H1 (cell line): Measurements from ENCODE around the gene CELA2A. TPM values are rescaled to one million over a fixed set of nuclear protein-coding genes. Genes with fewer than 3 reads are reported as not detected.
"Not testable (repeated sequence)": the region's sequence is repeated elsewhere in the genome, so short reads cannot be mapped to it uniquely, and the experiment has no call there.

Source experiments
- CTCF ChIA-PET: fragments of 300-600 bp; sonication (Branson Sonifier 250); formaldehyde crosslinking; loops from one replicate; lab custom pipeline; 2021; ENCODE audit not compliant: partially characterized antibody; lab: Charles Lee
- POLR2A ChIA-PET: fragments of 300-600 bp; sonication (Branson Sonifier 250); formaldehyde crosslinking; loops from one replicate; lab custom pipeline; 2021; ENCODE audit warnings: inconsistent platforms; ENCODE audit not compliant: partially characterized antibody; lab: Charles Lee
- DNase-seq, 2 experiments: peaks; one replicate each; pipeline versions ENCODE4 v3.0.0 to v3.0.0-alpha.2; 2010 to 2022; ENCODE audit warnings: low spot score in 2 of 2, low read depth in 1 of 2, mixed read lengths in 1 of 2
- FAIRE-seq: peaks from 2 replicates; lab custom pipeline; 2011; peaks lifted over from hg19 to GRCh38; lab: Jason Lieb, UNC
- H2AFZ ChIP-seq: 2 replicates; pipeline ENCODE4 v1.8.1; 2012; ENCODE audit warnings: low read length, inconsistent platforms
- H2AK5ac ChIP-seq: 2 replicates; pipeline ENCODE4 v1.6.1; 2013; ENCODE audit warnings: low read depth, low read length
- H2BK120ac ChIP-seq: replicated peaks from 2 replicates; pipeline ENCODE3; 2013; ENCODE audit warnings: low read depth, low read length, inconsistent platforms
- H2BK12ac ChIP-seq: 2 replicates; pipeline ENCODE4 v1.6.1; 2013; ENCODE audit warnings: low read depth, low read length
- H2BK15ac ChIP-seq: 2 replicates; pipeline ENCODE4 v1.6.1; 2013; ENCODE audit warnings: low read length
- H2BK20ac ChIP-seq: 2 replicates; pipeline ENCODE4 v1.6.1; 2013; ENCODE audit warnings: low read length
- H2BK5ac ChIP-seq: 2 replicates; pipeline ENCODE4 v1.6.1; 2013; ENCODE audit warnings: low read depth, low read length
- H3K14ac ChIP-seq: 2 replicates; pipeline ENCODE4 v1.6.1; 2013; ENCODE audit warnings: inconsistent platforms; ENCODE audit not compliant: insufficient read length
- H3K18ac ChIP-seq: 2 replicates; pipeline ENCODE4 v1.6.1; 2013; ENCODE audit warnings: low read length; ENCODE audit errors: extremely low read depth
- H3K23ac ChIP-seq: 2 replicates; pipeline ENCODE4 v1.6.1; 2013; ENCODE audit warnings: inconsistent platforms; ENCODE audit not compliant: insufficient read length
- H3K23me2 ChIP-seq: 2 replicates; pipeline ENCODE4 v1.6.1; 2013; ENCODE audit warnings: low read depth, low read length
- H3K27ac ChIP-seq: 2 replicates; pipeline ENCODE4 v1.6.1; 2011; ENCODE audit warnings: low read depth, low read length, inconsistent platforms
- H3K27me3 ChIP-seq, 4 experiments: replicated peaks in 1 of 4; 1 replicate in 1 of 4; 2 replicates in 3 of 4; pipeline versions ENCODE4 v1.6.1 to v1.8.1; 2011 to 2013; ENCODE audit warnings: low read length in 3 of 4, mild to moderate bottlenecking in 3 of 4, inconsistent platforms in 2 of 4, mixed read lengths in 2 of 4, moderate library complexity in 1 of 4; ENCODE audit not compliant: control insufficient read depth in 3 of 4, insufficient read depth in 3 of 4; ENCODE audit errors: extremely low read depth in 1 of 4
- H3K36me3 ChIP-seq, 4 experiments: 2 replicates each; pipeline versions ENCODE4 v1.6.1 to v1.8.1; 2011 to 2013; ENCODE audit warnings: mild to moderate bottlenecking in 4 of 4, low read length in 3 of 4, moderate library complexity in 2 of 4, control low read depth in 1 of 4, inconsistent platforms in 1 of 4; ENCODE audit not compliant: insufficient read depth in 4 of 4, control insufficient read depth in 2 of 4
- H3K4ac ChIP-seq: replicated peaks from 2 replicates; pipeline ENCODE3; 2013; ENCODE audit warnings: low read length, low read depth, mixed read lengths, inconsistent platforms; ENCODE audit not compliant: insufficient read length
- H3K4me1 ChIP-seq, 4 experiments: replicated peaks in 1 of 4; 1 replicate in 1 of 4; 2 replicates in 3 of 4; pipeline versions ENCODE4 v1.6.1 to v1.8.1; 2011 to 2013; ENCODE audit warnings: low read length in 3 of 4, inconsistent platforms in 2 of 4, mixed read lengths in 1 of 4; ENCODE audit not compliant: insufficient read depth in 4 of 4, control insufficient read depth in 3 of 4
- H3K4me2 ChIP-seq, 2 experiments: 2 replicates each; pipeline versions ENCODE4 v1.6.1 to v1.8.1; 2011 to 2013; ENCODE audit warnings: low read depth in 2 of 2, low read length in 2 of 2, control low read depth in 1 of 2, inconsistent platforms in 1 of 2, mild to moderate bottlenecking in 1 of 2; ENCODE audit not compliant: insufficient read depth in 1 of 2
- H3K4me3 ChIP-seq, 4 experiments: fragments of 200-600, 300-600 bp in 1 of 4; sonication (generic), shearing (Covaris generic), sonication (Bioruptor Twin) in 1 of 4; 2 replicates each; pipeline versions ENCODE4 v1.5.1 to v1.8.1; 2011 to 2016; ENCODE audit warnings: low read length in 4 of 4, low read depth in 3 of 4, control low read depth in 2 of 4, inconsistent platforms in 2 of 4, mild to moderate bottlenecking in 2 of 4, mixed read lengths in 1 of 4, moderate library complexity in 1 of 4; ENCODE audit not compliant: insufficient read depth in 2 of 4; ENCODE audit errors: extremely low read depth in 1 of 4
- H3K56ac ChIP-seq: replicated peaks from 2 replicates; pipeline ENCODE3; 2013; ENCODE audit warnings: low read depth, mild to moderate bottlenecking, mixed read lengths, low read length, inconsistent platforms; ENCODE audit not compliant: insufficient read length
- H3K79me1 ChIP-seq: 2 replicates; pipeline ENCODE4 v1.6.1; 2013; ENCODE audit warnings: low read depth, low read length, control low read depth
- H3K79me2 ChIP-seq, 2 experiments: 2 replicates each; pipeline versions ENCODE4 v1.6.1 to v1.8.1; 2012 to 2013; ENCODE audit warnings: low read length in 2 of 2, mild to moderate bottlenecking in 2 of 2, inconsistent platforms in 1 of 2; ENCODE audit not compliant: insufficient read depth in 2 of 2, control insufficient read depth in 1 of 2
- H3K9ac ChIP-seq, 4 experiments: replicated peaks in 1 of 4; 1 replicate in 1 of 4; 2 replicates in 3 of 4; pipeline versions ENCODE4 v1.6.1 to v1.8.1; 2011 to 2013; ENCODE audit warnings: low read depth in 3 of 4, low read length in 3 of 4, control low read depth in 2 of 4, mild to moderate bottlenecking in 2 of 4, moderate library complexity in 2 of 4, inconsistent platforms in 1 of 4; ENCODE audit errors: extremely low read depth in 1 of 4
- H3K9me3 ChIP-seq, 2 experiments: 2 replicates each; pipeline versions ENCODE4 v1.6.1 to v1.8.1; 2012 to 2013; ENCODE audit warnings: mild to moderate bottlenecking in 2 of 2, moderate library complexity in 2 of 2, control low read depth in 1 of 2, inconsistent platforms in 1 of 2, low read depth in 1 of 2, low read length in 1 of 2, mixed read lengths in 1 of 2; ENCODE audit not compliant: insufficient read depth in 2 of 2
- H4K20me1 ChIP-seq, 2 experiments: replicated peaks in 1 of 2; 2 replicates each; pipeline versions ENCODE3 to v1.8.1; 2011 to 2013; ENCODE audit warnings: inconsistent platforms in 2 of 2, low read length in 2 of 2, mild to moderate bottlenecking in 1 of 2; ENCODE audit not compliant: insufficient read depth in 2 of 2, control insufficient read depth in 1 of 2
- H4K5ac ChIP-seq: 2 replicates; pipeline ENCODE4 v1.6.1; 2013; ENCODE audit warnings: low read length, low read depth, mixed read lengths, inconsistent platforms; ENCODE audit not compliant: insufficient read length
- H4K8ac ChIP-seq: 2 replicates; pipeline ENCODE4 v1.8.0; 2013; ENCODE audit warnings: mild to moderate bottlenecking, moderate library complexity, low read length, inconsistent platforms; ENCODE audit not compliant: insufficient read depth; ENCODE audit errors: extremely low read depth
- H4K91ac ChIP-seq: replicated peaks from 2 replicates; pipeline ENCODE3; 2013; ENCODE audit warnings: low read length, mixed read lengths, inconsistent platforms; ENCODE audit not compliant: insufficient read length
- CBX8 ChIP-seq: fragments of 300-800, 300-1000 bp; sonication (generic); IDR thresholded peaks from 2 replicates; pipeline ENCODE4 v1.7.1; 2016; ENCODE audit warnings: low read depth, low read length, borderline replicate concordance
- CEBPB ChIP-seq: IDR thresholded peaks from 2 replicates; pipeline ENCODE4 v1.6.1; 2012; ENCODE audit warnings: low read depth, low read length
- RBBP5 ChIP-seq: IDR thresholded peaks from 2 replicates; pipeline ENCODE4 v1.7.1; 2012; ENCODE audit warnings: low read depth, mild to moderate bottlenecking, inconsistent platforms, low read length, moderate library complexity, borderline replicate concordance
- SAP30 ChIP-seq: fragments of 300-600 bp; sonication (generic); IDR thresholded peaks from 2 replicates; pipeline ENCODE4 v1.7.1; 2012; ENCODE audit warnings: low read length, moderate library complexity, mild to moderate bottlenecking, inconsistent platforms; ENCODE audit not compliant: insufficient read depth, insufficient replicate concordance
- SRF ChIP-seq: IDR thresholded peaks from 2 replicates; pipeline ENCODE4 v1.6.1; 2011; ENCODE audit warnings: mild to moderate bottlenecking, low read depth, low read length, moderate library complexity
- TAF1 ChIP-seq: IDR thresholded peaks from 2 replicates; pipeline ENCODE4 v1.6.1; 2011; ENCODE audit warnings: mild to moderate bottlenecking, low read depth, low read length
- TBP ChIP-seq: IDR thresholded peaks from 2 replicates; pipeline ENCODE4 v1.6.1; 2011; ENCODE audit warnings: low read depth, low read length, improper control_type of control experiment
- WGBS, 2 experiments: shearing (Covaris generic) in 1 of 2; methylation state at CpG; one replicate each; pipeline versions ENCODE4 v1.1.6 to v1.1.7; 2013 to 2015; ENCODE audit warnings: low lambda C conversion rate in 2 of 2, mixed read lengths in 2 of 2, inconsistent platforms in 1 of 2, low coverage in 1 of 2, missing lambda C conversion rate in 1 of 2; ENCODE audit not compliant: insufficient replicate concordance in 2 of 2, insufficient coverage in 1 of 2, insufficient read length in 1 of 2; ENCODE audit errors: extremely low coverage in 1 of 2, missing lambda C conversion rate in 1 of 2; 5-methylcytosine and 5-hydroxymethylcytosine counted together
- polyA plus RNA-seq, 7 experiments: library from polyadenylated mRNA; depleted of rRNA in 3 of 7; stranded (reverse) in 5 of 7; unstranded in 2 of 7; fragments of >200 nt in 5 of 7; fragments of 200-250 nt in 2 of 7; gene quantifications; 1 replicate in 5 of 7; 2 replicates in 1 of 7; 4 replicates in 1 of 7; pipeline versions ENCODE4 v1.2.1 to v1.2.3, GENCODE V29; 2011 to 2013; ENCODE audit warnings: missing spikeins in 2 of 7, mixed read lengths in 2 of 7
- total RNA-seq: library from RNA; stranded (reverse); fragmentation: NEBNext Ultra II Directional; extraction: Animal tissue kit (Norgen Biotek cat#: 25700); gene quantifications from 2 replicates; pipeline ENCODE4 v1.2.1, GENCODE V29; 2021
- TF ChIP-seq, protein P1 (sequence below), 3 experiments: IDR thresholded peaks; 1 replicate in 2 of 3; 2 replicates in 1 of 3; pipeline versions ENCODE4 v1.5.1 to v1.6.1; 2011; ENCODE audit warnings: low read length in 3 of 3, mild to moderate bottlenecking in 3 of 3, inconsistent platforms in 2 of 3, low read depth in 1 of 3, moderate library complexity in 1 of 3; ENCODE audit not compliant: insufficient read depth in 1 of 3; ENCODE audit errors: control extremely low read depth in 1 of 3

CELA2A gene
- total and polyA plus RNA-seq, 2 of the 8 experiments (the other 6 are each of a cell fraction or from before 2014, with no cell fraction given) = not detected

DNA sequence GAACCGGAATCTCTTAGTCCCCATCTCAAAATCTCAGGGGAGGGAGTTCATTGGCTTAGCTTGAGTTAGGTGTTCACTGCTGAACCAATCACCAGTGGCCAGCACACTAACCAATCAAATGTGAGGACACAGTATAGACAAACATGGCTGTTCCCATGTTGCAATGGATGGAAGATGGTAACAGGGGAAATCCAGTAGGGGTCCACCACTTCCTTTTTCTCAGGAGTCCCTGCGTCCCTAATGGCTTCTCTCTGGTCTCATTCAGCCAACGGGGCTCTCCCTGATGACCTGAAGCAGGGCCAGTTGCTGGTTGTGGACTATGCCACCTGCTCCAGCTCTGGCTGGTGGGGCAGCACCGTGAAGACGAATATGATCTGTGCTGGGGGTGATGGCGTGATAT is 29.1 kb downstream of the CELA2A start (continued):
- TF ChIP-seq TAF1 (no peak), RBBP5 (no peak), CBX8 (no peak), SRF (no peak), SAP30 (no peak), CEBPB (no peak), TBP (no peak)
- TF ChIP-seq, protein P1, sequence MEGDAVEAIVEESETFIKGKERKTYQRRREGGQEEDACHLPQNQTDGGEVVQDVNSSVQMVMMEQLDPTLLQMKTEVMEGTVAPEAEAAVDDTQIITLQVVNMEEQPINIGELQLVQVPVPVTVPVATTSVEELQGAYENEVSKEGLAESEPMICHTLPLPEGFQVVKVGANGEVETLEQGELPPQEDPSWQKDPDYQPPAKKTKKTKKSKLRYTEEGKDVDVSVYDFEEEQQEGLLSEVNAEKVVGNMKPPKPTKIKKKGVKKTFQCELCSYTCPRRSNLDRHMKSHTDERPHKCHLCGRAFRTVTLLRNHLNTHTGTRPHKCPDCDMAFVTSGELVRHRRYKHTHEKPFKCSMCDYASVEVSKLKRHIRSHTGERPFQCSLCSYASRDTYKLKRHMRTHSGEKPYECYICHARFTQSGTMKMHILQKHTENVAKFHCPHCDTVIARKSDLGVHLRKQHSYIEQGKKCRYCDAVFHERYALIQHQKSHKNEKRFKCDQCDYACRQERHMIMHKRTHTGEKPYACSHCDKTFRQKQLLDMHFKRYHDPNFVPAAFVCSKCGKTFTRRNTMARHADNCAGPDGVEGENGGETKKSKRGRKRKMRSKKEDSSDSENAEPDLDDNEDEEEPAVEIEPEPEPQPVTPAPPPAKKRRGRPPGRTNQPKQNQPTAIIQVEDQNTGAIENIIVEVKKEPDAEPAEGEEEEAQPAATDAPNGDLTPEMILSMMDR (IDR thresholded peaks at IDR 0.05; ENCODE audit: control extremely low read depth in 1 of 3, insufficient read depth in 1 of 3, low read depth in 1 of 3, low read length in 3 of 3) = no peak
- TF ChIP-seq, all 59 proteins: peak for 0

DNA sequence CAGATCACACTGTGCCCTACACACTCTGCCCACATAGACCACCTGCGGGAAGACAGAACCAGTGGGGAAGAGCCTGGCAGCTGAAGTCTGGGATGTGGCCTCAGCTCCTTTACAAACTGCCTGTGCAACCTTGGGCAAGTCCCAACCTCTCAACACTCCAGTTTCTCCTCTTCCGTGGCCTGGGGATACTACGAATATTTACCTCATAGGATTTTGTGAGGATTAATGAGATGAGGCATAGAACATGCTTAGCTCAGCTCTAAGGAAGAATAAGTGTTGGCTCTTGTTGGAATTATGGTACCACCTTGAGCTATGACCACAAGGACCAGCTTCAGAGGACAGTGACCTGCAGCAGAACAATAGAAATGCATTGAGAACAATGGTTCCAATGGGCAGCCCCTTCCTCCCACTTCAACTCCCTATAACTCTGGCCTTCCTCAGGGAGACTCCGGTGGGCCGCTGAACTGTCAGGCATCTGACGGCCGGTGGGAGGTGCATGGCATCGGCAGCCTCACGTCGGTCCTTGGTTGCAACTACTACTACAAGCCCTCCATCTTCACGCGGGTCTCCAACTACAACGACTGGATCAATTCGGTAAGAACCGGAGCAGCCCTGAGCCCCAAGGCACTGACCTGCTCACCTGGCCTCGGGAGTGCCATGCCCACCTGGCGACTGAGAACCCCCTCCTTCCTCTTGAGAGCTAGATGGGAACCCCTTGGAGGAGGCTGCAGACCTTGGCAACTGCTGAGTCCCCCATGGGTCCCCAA is 30.5 kb downstream of the CELA2A start:
- H2BK20ac ChIP-seq, H2BK120ac ChIP-seq, H3K14ac ChIP-seq, H3K79me2 ChIP-seq, H2BK5ac ChIP-seq, H2AFZ ChIP-seq, H3K36me3 ChIP-seq, POLR2A ChIA-PET, H2BK12ac ChIP-seq, H3K18ac ChIP-seq, H3K9ac ChIP-seq, DNase-seq, FAIRE-seq, H3K79me1 ChIP-seq, H3K9me3 ChIP-seq, H3K4me1 ChIP-seq, H4K91ac ChIP-seq, H3K4me3 ChIP-seq, H2BK15ac ChIP-seq, H3K56ac ChIP-seq, H4K8ac ChIP-seq, H3K27ac ChIP-seq, H2AK5ac ChIP-seq, H3K4ac ChIP-seq, H4K5ac ChIP-seq, H4K20me1 ChIP-seq, H3K4me2 ChIP-seq, H3K23me2 ChIP-seq, H3K27me3 ChIP-seq, H3K23ac ChIP-seq: not testable (repeated sequence)
- WGBS, 2 experiments = 97% methylated on average over 17 of the region's 17 CpGs; no CpG with 5 or more reads in 1 of the 2 experiments
- CTCF ChIA-PET = interaction anchor here (0.7 to 1.1 kb wide), 2 partner anchors 13 to 469 kb away, joined by 3 read pairs; no protein-coding TSS in a partner anchor
